Lung microvascular endothelial cell (primary cell): ENCODE data around the gene BCL2L1. TPM values are rescaled to one million over a fixed set of nuclear protein-coding genes. Genes with fewer than 3 reads are reported as not detected.

Source experiments
- DNase-seq, 2 donors: peaks; one replicate each; pipeline versions ENCODE4 v3.0.0 to v3.0.0-alpha.2; 2010; ENCODE audit warnings: low read depth in 2 of 2
- total RNA-seq: library from RNA; depleted of rRNA; stranded (reverse); fragments of >200 nt; gene quantifications from 2 replicates; pipeline ENCODE4 v1.2.1, GENCODE V29; 2014

BCL2L1 gene
- total RNA-seq, 1 donor from 2014 or later, result 40.7 TPM

- no peak for DNase-seq
Observed at GRCh38 chr20:31615416-31615815, 107.3 kb downstream of the BCL2L1 start.

Other genes with a start within 250 kb of the BCL2L1 start
- gene DEFB124, start 247.7 kb downstream of the BCL2L1 start, total RNA-seq, result not detected in 2 replicates
- under 0.01 TPM in 1 of 2 replicates, not detected in the other for gene REM1, start 247.6 kb downstream of the BCL2L1 start, total RNA-seq
- 31.6 and 37.9 TPM in 2 replicates for gene HM13, start 208.4 kb downstream of the BCL2L1 start, total RNA-seq
- 478 and 838 TPM in 2 replicates for gene ID1, start 117.6 kb downstream of the BCL2L1 start, total RNA-seq
- not detected in 2 replicates for gene COX4I2, start 85.0 kb downstream of the BCL2L1 start, total RNA-seq
- gene TPX2, start 16.4 kb upstream of the BCL2L1 start, total RNA-seq, result 5.8 and 18.1 TPM in 2 replicates
- 17.3 and 18.5 TPM in 2 replicates for gene MYLK2, start 96.5 kb upstream of the BCL2L1 start, total RNA-seq
- gene FOXS1, start 122.7 kb upstream of the BCL2L1 start, total RNA-seq, result 0.20 and 0.22 TPM in 2 replicates
- gene DUSP15, start 147.7 kb upstream of the BCL2L1 start, total RNA-seq, result 0.65 and 0.79 TPM in 2 replicates
- under 0.01 and 0.22 TPM in 2 replicates for gene TTLL9, start 147.8 kb upstream of the BCL2L1 start, total RNA-seq
- gene PDRG1, start 229.2 kb upstream of the BCL2L1 start, total RNA-seq, result 4.6 TPM in 2 replicates
- gene XKR7, start 245.3 kb upstream of the BCL2L1 start, total RNA-seq, result under 0.01 TPM in 1 of 2 replicates, not detected in the other